ENCODE data around the gene UBB. TPM values are rescaled to one million over a fixed set of nuclear protein-coding genes. Genes with fewer than 3 reads are reported as not detected.

UBB gene
- total and polyA plus RNA-seq, 3 experiments from 2014 or later: 1,678 to 2,132 (median 1,690) TPM

DNA sequence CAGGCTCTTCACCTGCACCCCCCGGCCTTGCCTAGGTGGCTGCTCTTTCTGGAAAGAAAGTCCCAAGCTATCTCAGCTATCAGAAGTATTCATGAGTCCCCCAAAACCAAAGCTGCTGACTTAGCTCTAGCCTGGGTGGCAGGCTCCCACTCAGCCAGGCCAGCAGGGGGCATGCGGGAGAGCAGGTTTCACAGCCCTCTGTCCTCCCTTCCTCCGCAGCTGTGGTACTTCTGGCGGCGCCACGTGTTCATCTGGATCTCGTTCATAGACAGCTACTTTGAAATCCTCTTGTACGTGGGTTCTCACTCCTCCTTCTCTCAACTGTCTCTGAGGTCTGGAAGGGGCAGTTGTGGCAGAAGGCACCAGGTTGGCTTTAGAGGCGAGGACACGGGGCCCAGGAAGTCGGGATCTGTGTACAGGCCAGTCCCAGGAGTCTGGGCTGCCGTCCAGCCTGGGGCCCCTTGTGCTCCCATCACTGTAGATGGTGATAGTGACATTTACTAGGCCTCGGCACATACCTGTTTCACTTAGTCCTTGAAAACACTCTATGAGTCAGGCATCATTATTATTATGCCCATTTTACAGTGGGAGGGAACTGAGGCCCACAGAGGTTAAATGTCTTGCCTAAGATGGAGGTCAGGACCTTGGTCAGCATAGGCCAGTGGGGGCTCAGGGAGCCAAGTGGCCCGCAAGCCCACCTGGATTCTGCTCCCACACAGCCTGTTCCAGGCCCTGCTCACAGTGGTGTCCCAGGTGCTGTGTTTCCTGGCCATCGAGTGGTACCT lies 47.4 kb downstream of the UBB start:
- no peaks in the 10 kb centered on the region for H3K9me3 ChIP-seq (ENCODE audit: low read length)
- no peaks in the 10 kb centered on the region for H3K27me3 ChIP-seq (ENCODE audit: insufficient read depth, low read length, poor library complexity, severe bottlenecking)
- H3K27me3 Mint-ChIP-seq: no peaks in the 10 kb centered on the region
- H3K36me3 ChIP-seq (ENCODE audit: insufficient read depth, low read length): peaks cover 47% of the 10 kb centered on the region
- peaks cover 3 to 7% (median 4%) of the 10 kb centered on the region in 3 donors for H3K4me1 Mint-ChIP-seq
- H3K36me3 Mint-ChIP-seq: peaks cover 0 to 74% (median 11%) of the 10 kb centered on the region in 3 donors
- H3K9me3 Mint-ChIP-seq: no peaks in the 10 kb centered on the region
- CTCF ChIA-PET: interaction anchor here (0.9 to 4.3 kb wide), 7 partner anchors 12 to 93 kb away, joined by 3 to 23 read pairs (median 4); partner anchors contain the start of gene TRPV2
- no peak overlapping the region for H3K4me3 Mint-ChIP-seq
- POLR2A ChIA-PET: interaction anchor here (0.6 to 1.3 kb wide), 3 partner anchors 10 to 16 kb away, joined by 3 read pairs; no protein-coding TSS in a partner anchor
- H3K27ac ChIP-seq (ENCODE audit: low read depth, low read length): no peak overlapping the region
- no peak overlapping the region for H3K4me3 ChIP-seq (ENCODE audit: low read length)
- peak overlapping the region in 1 of 8 donors; percentile 11 for H3K27ac Mint-ChIP-seq
- DNase-seq: peak in 1 of 5 donors; percentile 13
- no peaks in the 10 kb centered on the region for H3K4me1 ChIP-seq (ENCODE audit: insufficient read depth, low read length)

DNA sequence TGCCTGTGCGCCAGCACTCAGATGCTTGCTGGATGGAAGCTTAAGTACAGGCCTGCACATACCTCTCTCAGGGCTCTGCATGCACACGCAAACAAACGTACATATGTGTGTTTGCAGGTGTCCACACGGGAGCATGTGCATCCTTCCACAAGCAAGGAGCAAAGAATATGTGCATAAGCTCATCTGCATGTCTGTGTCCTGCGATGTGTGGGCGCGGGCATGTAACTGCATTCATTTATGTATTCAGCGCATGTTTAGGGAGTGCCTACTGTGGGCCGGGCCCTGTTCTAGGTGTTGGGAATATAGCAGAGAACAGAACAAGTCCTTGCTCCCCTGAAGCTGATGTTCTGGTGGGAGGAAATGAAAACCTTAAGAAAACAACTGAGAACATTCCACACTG lies 48.2 kb downstream of the UBB start:
- H3K27ac ChIP-seq (ENCODE audit: low read depth, low read length): no peak overlapping the region
- H3K27me3 ChIP-seq (ENCODE audit: insufficient read depth, low read length, poor library complexity, severe bottlenecking): no peaks in the 10 kb centered on the region
- DNase-seq: no peak
- ChIA-PET POLR2A (interaction anchor here (1.3 kb wide), 1 partner anchor 13 kb away, joined by 3 read pairs; no protein-coding TSS in a partner anchor), CTCF (interaction anchor here (2.1 kb wide), 1 partner anchor 13 kb away, joined by 6 read pairs; the partner anchor contains the start of gene TRPV2)
- Mint-ChIP-seq H3K9me3 (no peaks in the 10 kb centered on the region), H3K36me3 (peaks cover 0 to 70% (median 11%) of the 10 kb centered on the region in 3 donors), H3K4me3 (no peak overlapping the region), H3K4me1 (peaks cover 3 to 4% (median 4%) of the 10 kb centered on the region in 3 donors), H3K27me3 (no peaks in the 10 kb centered on the region), H3K27ac (peak overlapping the region in 4 of 8 donors; percentile 48 to 82 (median 60))
- H3K9me3 ChIP-seq (ENCODE audit: low read length): no peaks in the 10 kb centered on the region
- H3K4me3 ChIP-seq (ENCODE audit: low read length): no peak overlapping the region
- H3K36me3 ChIP-seq (ENCODE audit: insufficient read depth, low read length): peaks cover 43% of the 10 kb centered on the region
- no peaks in the 10 kb centered on the region for H3K4me1 ChIP-seq (ENCODE audit: insufficient read depth, low read length)

- Histone ChIP-seq H3K27me3 (ENCODE audit: insufficient read depth, low read length, poor library complexity, severe bottlenecking) (no peaks in the 10 kb centered on the region), H3K36me3 (ENCODE audit: insufficient read depth, low read length) (peaks cover 35% of the 10 kb centered on the region), H3K9me3 (ENCODE audit: low read length) (no peaks in the 10 kb centered on the region), H3K4me3 (ENCODE audit: low read length) (no peak overlapping the region), H3K4me1 (ENCODE audit: insufficient read depth, low read length) (no peaks in the 10 kb centered on the region), H3K27ac (ENCODE audit: low read depth, low read length) (no peak overlapping the region)
- ChIA-PET POLR2A (no interaction called here), CTCF (interaction anchor here (2.1 kb wide), 1 partner anchor 15 kb away, joined by 6 read pairs; the partner anchor contains the start of gene TRPV2)
- Mint-ChIP-seq H3K27ac (peak overlapping the region in 3 of 8 donors; percentile 5 to 47 (median 8)), H3K27me3 (no peaks in the 10 kb centered on the region), H3K9me3 (no peaks in the 10 kb centered on the region), H3K4me3 (no peak overlapping the region), H3K4me1 (peaks cover 4 to 7% (median 6%) of the 10 kb centered on the region in 3 donors), H3K36me3 (peaks cover 0 to 62% (median 10%) of the 10 kb centered on the region in 3 donors)
- no peak for DNase-seq
Observed at GRCh38 chr17:16430650-16431049, 49.8 kb downstream of the UBB start.

- POLR2A ChIA-PET: no interaction called here
- Mint-ChIP-seq H3K27ac (no peak overlapping the region), H3K4me3 (no peak overlapping the region), H3K36me3 (peaks cover 0 to 51% (median 6%) of the 10 kb centered on the region in 3 donors), H3K4me1 (peaks cover 9 to 14% (median 10%) of the 10 kb centered on the region in 3 donors), H3K27me3 (no peaks in the 10 kb centered on the region), H3K9me3 (no peaks in the 10 kb centered on the region)
- no peaks in the 10 kb centered on the region for H3K4me1 ChIP-seq (ENCODE audit: insufficient read depth, low read length)
- CTCF ChIA-PET: interaction anchor here (1.8 kb wide), 1 partner anchor 68 kb away, joined by 5 read pairs; no protein-coding TSS in a partner anchor
- no peak overlapping the region for H3K4me3 ChIP-seq (ENCODE audit: low read length)
- H3K9me3 ChIP-seq (ENCODE audit: low read length): no peaks in the 10 kb centered on the region
- no peak for DNase-seq
- no peak overlapping the region for H3K27ac ChIP-seq (ENCODE audit: low read depth, low read length)
- no peaks in the 10 kb centered on the region for H3K27me3 ChIP-seq (ENCODE audit: insufficient read depth, low read length, poor library complexity, severe bottlenecking)
- peaks cover 22% of the 10 kb centered on the region for H3K36me3 ChIP-seq (ENCODE audit: insufficient read depth, low read length)
Observed at GRCh38 chr17:16432017-16432416, 51.1 kb downstream of the UBB start.

Other genes with a start within 250 kb of the UBB start
- 100 to 1,000 TPM; 146 to 147 TPM for gene NCOR1, start 165.6 kb upstream of the UBB start, total RNA-seq
- gene NCOR1, start 165.6 kb upstream of the UBB start, polyA plus RNA-seq: 158 TPM
- gene PIGL, start 163.9 kb upstream of the UBB start, total RNA-seq: 10 to 100 TPM; 26.3 to 27.1 TPM
- gene PIGL, start 163.9 kb upstream of the UBB start, polyA plus RNA-seq: 12.9 TPM
- gene CENPV, start 27.6 kb upstream of the UBB start, total RNA-seq: 10 to 100 TPM; 53.4 to 56.4 TPM
- 18.2 TPM for gene CENPV, start 27.6 kb upstream of the UBB start, polyA plus RNA-seq
- gene TRPV2, start 34.5 kb downstream of the UBB start, total RNA-seq: 10 to 100 TPM; 60.0 to 67.3 TPM
- 134 TPM for gene TRPV2, start 34.5 kb downstream of the UBB start, polyA plus RNA-seq
- 1 to 10 TPM; 2.2 to 2.6 TPM for gene LRRC75A, start 111.1 kb downstream of the UBB start, total RNA-seq
- gene LRRC75A, start 111.1 kb downstream of the UBB start, polyA plus RNA-seq: 4.6 TPM
- gene ZNF287, start 188.1 kb downstream of the UBB start, total RNA-seq: 1 to 10 TPM; 8.9 to 9.2 TPM
- gene ZNF287, start 188.1 kb downstream of the UBB start, polyA plus RNA-seq: 14.5 TPM

Data from CD8-positive, alpha-beta memory T cell (primary cell).